Keratinocyte (primary cell): Measurements from ENCODE around the gene SRSF5. TPM values are rescaled to one million over a fixed set of nuclear protein-coding genes. Genes with fewer than 3 reads are reported as not detected.

Experiments
- DNase-seq: peaks from one replicate; pipeline ENCODE4 v3.0.0-alpha.2; 2011; ENCODE audit warnings: low read depth, missing footprints, low spot score
- FAIRE-seq: peaks from 2 replicates; lab custom pipeline; 2011; peaks lifted over from hg19 to GRCh38; lab: Jason Lieb, UNC
- H2AFZ ChIP-seq: 2 replicates; pipeline ENCODE4 v1.6.0; 2012; ENCODE audit warnings: low read length, control low read depth, inconsistent platforms; ENCODE audit not compliant: control insufficient read depth
- H3K27ac ChIP-seq: 2 replicates; pipeline ENCODE4 v1.5.1; 2011; ENCODE audit warnings: low read length; ENCODE audit not compliant: control insufficient read depth, insufficient read depth
- H3K27me3 ChIP-seq: 3 replicates; pipeline ENCODE4 v1.6.0; 2011; ENCODE audit warnings: low read length; ENCODE audit not compliant: control insufficient read depth, insufficient read depth; ENCODE audit errors: extremely low read depth
- H3K36me3 ChIP-seq, 2 experiments: 2 replicates in 1 of 2; 3 replicates in 1 of 2; pipeline ENCODE4 v1.5.1; 2011; ENCODE audit warnings: low read length in 2 of 2, mild to moderate bottlenecking in 1 of 2; ENCODE audit not compliant: control insufficient read depth in 2 of 2, insufficient read depth in 2 of 2; ENCODE audit errors: extremely low read depth in 1 of 2
- H3K4me1 ChIP-seq: 3 replicates; pipeline ENCODE4 v1.5.1; 2011; ENCODE audit warnings: low read length; ENCODE audit not compliant: control insufficient read depth, insufficient read depth; ENCODE audit errors: extremely low read depth
- H3K4me2 ChIP-seq: 3 replicates; pipeline ENCODE4 v1.6.0; 2011; ENCODE audit warnings: low read depth, low read length; ENCODE audit not compliant: control insufficient read depth, insufficient read depth; ENCODE audit errors: extremely low read depth
- H3K4me3 ChIP-seq, 3 experiments: fragments of 200-600 bp in 1 of 3; sonication (generic) in 1 of 3; 2 replicates in 2 of 3; 3 replicates in 1 of 3; pipeline ENCODE4 v1.5.1; 2011 to 2016; ENCODE audit warnings: low read length in 3 of 3, mild to moderate bottlenecking in 3 of 3, control low read depth in 2 of 3, inconsistent platforms in 1 of 3, low read depth in 1 of 3, mixed read lengths in 1 of 3, mixed run types in 1 of 3, moderate library complexity in 1 of 3; ENCODE audit not compliant: control insufficient read depth in 2 of 3, insufficient read depth in 2 of 3; ENCODE audit errors: extremely low read depth in 1 of 3
- H3K79me2 ChIP-seq: 2 replicates; pipeline ENCODE4 v1.6.0; 2012; ENCODE audit warnings: low read length; ENCODE audit not compliant: control insufficient read depth, insufficient read depth
- H3K9ac ChIP-seq: 3 replicates; pipeline ENCODE4 v1.6.0; 2011; ENCODE audit warnings: low read length; ENCODE audit not compliant: control insufficient read depth, insufficient read depth; ENCODE audit errors: extremely low read depth
- H3K9me1 ChIP-seq: 3 replicates; pipeline ENCODE4 v1.6.0; 2011; ENCODE audit warnings: low read length; ENCODE audit not compliant: control insufficient read depth, insufficient read depth; ENCODE audit errors: extremely low read depth
- H3K9me3 ChIP-seq: 2 replicates; pipeline ENCODE4 v1.5.1; 2012; ENCODE audit warnings: low read depth, low read length; ENCODE audit not compliant: control insufficient read depth
- H4K20me1 ChIP-seq: 3 replicates; pipeline ENCODE4 v1.6.0; 2011; ENCODE audit warnings: low read length; ENCODE audit not compliant: control insufficient read depth, insufficient read depth; ENCODE audit errors: extremely low read depth
- EZH2 ChIP-seq: IDR thresholded peaks from one replicate; pipeline ENCODE4 v1.6.1; 2012; ENCODE audit warnings: inconsistent platforms, mild to moderate bottlenecking, low read length, moderate library complexity
- dilution Hi-C: fragments of 300-500 bp; cut with MboI; formaldehyde crosslinking; loops from one replicate; pipeline ENCODE4 v1.7.0; 2020; ENCODE audit warnings: low sequenced_read_pairs; ENCODE audit not compliant: extremely low pct_ligation_motif_present
- polyA plus RNA-seq, 5 experiments: library from polyadenylated mRNA; depleted of rRNA in 3 of 5; stranded (reverse) in 3 of 5; stranded (forward) in 1 of 5; unstranded in 1 of 5; fragments of >200 nt; gene quantifications; 1 replicate in 1 of 5; 2 replicates in 3 of 5; 3 replicates in 1 of 5; pipeline versions ENCODE4 v1.2.1 to v1.2.3, GENCODE V29; 2011 to 2012; ENCODE audit warnings: missing spikeins in 2 of 5, low read depth in 1 of 5, low replicate concordance in 1 of 5
- TF ChIP-seq, protein P1 (sequence below), 3 experiments: IDR thresholded peaks in 1 of 3; conservative IDR thresholded peaks in 1 of 3; optimal IDR thresholded peaks in 1 of 3; 2 replicates in 2 of 3; 3 replicates in 1 of 3; pipeline versions ENCODE3 to v1.5.1; 2011; ENCODE audit warnings: low read length in 3 of 3, mild to moderate bottlenecking in 3 of 3, moderate library complexity in 2 of 3, control low read depth in 1 of 3, inconsistent platforms in 1 of 3; ENCODE audit not compliant: insufficient read depth in 2 of 3; ENCODE audit errors: extremely low read depth in 1 of 3

SRSF5 gene
- polyA plus RNA-seq, 1 donor (not counting 4 experiments of a cell fraction or from before 2014, with no cell fraction given) = 292 TPM

DNA sequence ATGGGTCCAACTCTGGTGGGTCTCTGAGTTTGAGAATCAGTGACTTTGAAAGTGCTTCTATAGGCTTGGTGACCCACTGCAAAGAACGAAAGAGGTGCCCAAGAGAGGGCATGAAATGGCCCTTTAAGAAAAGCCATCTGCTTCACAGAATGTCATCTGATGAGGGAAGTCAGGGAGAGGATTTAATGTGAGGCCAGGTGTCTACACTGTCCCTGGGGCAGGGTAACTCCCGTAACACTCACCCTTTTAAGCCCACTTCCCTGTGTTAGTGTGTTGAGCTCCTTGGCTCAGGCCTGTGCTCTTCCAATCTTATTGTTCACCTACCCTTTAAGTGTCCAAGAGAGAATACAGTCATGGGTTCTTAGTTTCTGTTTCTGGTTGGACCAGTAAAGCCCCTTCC lies 16.4 kb upstream of the SRSF5 start:
- H3K9me1 ChIP-seq = no peaks in the 10 kb centered on the region
- no peaks in the 10 kb centered on the region for H3K27me3 ChIP-seq
- no peak for DNase-seq
- H3K4me3 ChIP-seq = no peak overlapping the region
- no peaks in the 10 kb centered on the region for H3K79me2 ChIP-seq
- no peak for TF ChIP-seq EZH2
- TF ChIP-seq, protein P1, sequence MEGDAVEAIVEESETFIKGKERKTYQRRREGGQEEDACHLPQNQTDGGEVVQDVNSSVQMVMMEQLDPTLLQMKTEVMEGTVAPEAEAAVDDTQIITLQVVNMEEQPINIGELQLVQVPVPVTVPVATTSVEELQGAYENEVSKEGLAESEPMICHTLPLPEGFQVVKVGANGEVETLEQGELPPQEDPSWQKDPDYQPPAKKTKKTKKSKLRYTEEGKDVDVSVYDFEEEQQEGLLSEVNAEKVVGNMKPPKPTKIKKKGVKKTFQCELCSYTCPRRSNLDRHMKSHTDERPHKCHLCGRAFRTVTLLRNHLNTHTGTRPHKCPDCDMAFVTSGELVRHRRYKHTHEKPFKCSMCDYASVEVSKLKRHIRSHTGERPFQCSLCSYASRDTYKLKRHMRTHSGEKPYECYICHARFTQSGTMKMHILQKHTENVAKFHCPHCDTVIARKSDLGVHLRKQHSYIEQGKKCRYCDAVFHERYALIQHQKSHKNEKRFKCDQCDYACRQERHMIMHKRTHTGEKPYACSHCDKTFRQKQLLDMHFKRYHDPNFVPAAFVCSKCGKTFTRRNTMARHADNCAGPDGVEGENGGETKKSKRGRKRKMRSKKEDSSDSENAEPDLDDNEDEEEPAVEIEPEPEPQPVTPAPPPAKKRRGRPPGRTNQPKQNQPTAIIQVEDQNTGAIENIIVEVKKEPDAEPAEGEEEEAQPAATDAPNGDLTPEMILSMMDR (optimal IDR thresholded peaks at IDR 0.05 in 1 of 3, IDR thresholded peaks at IDR 0.05 in 1 of 3, conservative IDR thresholded peaks at IDR 0.05 in 1 of 3; ENCODE audit: extremely low read depth in 1 of 3, insufficient read depth in 2 of 3, low read length in 3 of 3) = no peak
- dilution Hi-C loops = no loop called here
- H3K9ac ChIP-seq = no peak overlapping the region
- no peak overlapping the region for H3K4me2 ChIP-seq
- H3K9me3 ChIP-seq = no peaks in the 10 kb centered on the region
- no peaks in the 10 kb centered on the region for H3K36me3 ChIP-seq
- no peak overlapping the region for H2AFZ ChIP-seq
- no peak for FAIRE-seq
- H3K4me1 ChIP-seq = no peaks in the 10 kb centered on the region
- no peaks in the 10 kb centered on the region for H4K20me1 ChIP-seq
- no peak overlapping the region for H3K27ac ChIP-seq

DNA sequence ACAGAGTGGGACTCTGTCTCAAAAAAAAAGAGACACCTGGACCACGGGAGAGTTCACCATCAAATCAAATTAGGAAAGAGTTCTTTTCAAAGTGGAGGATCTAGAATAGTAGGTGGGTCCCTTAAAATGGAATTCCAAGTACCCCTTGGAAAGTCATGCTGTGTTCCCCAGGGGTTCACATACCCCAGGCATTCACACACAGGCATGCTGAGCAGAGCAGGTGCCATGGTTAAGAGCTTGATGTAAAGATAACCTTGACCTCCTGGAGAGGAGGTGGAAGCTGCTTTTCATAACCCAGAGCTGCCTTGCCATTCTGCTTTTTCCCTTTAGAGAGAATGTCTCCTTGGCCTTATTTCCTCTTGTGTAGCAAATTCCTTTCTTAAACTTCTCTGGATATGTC lies 14.2 kb upstream of the SRSF5 start:
- dilution Hi-C loops = no loop called here
- Histone ChIP-seq H3K4me3 (no peak overlapping the region), H3K36me3 (no peaks in the 10 kb centered on the region), H4K20me1 (no peaks in the 10 kb centered on the region), H2AFZ (no peak overlapping the region), H3K9me3 (no peaks in the 10 kb centered on the region), H3K9ac (no peak overlapping the region), H3K27ac (no peak overlapping the region), H3K27me3 (no peaks in the 10 kb centered on the region), H3K4me1 (no peaks in the 10 kb centered on the region), H3K4me2 (no peak overlapping the region), H3K9me1 (no peaks in the 10 kb centered on the region), H3K79me2 (no peaks in the 10 kb centered on the region)
- TF ChIP-seq, protein P1 (optimal IDR thresholded peaks at IDR 0.05 in 1 of 3, IDR thresholded peaks at IDR 0.05 in 1 of 3, conservative IDR thresholded peaks at IDR 0.05 in 1 of 3; ENCODE audit: extremely low read depth in 1 of 3, insufficient read depth in 2 of 3, low read length in 3 of 3) = no peak
- no peak for TF ChIP-seq EZH2
- no peak for FAIRE-seq
- DNase-seq = no peak
